NCI-H1417 (cell line): ENCODE measurements around the gene MXD3.
"Not testable (repeated sequence)": the region's sequence is repeated elsewhere in the genome, so short reads cannot be mapped to it uniquely, and the experiment has no call there.

Experiments
- DNase-seq, 3 experiments: peaks; one replicate each; lab custom pipeline; 2025; lab: John Stamatoyannopoulos, UW

The MXD3 gene

DNA sequence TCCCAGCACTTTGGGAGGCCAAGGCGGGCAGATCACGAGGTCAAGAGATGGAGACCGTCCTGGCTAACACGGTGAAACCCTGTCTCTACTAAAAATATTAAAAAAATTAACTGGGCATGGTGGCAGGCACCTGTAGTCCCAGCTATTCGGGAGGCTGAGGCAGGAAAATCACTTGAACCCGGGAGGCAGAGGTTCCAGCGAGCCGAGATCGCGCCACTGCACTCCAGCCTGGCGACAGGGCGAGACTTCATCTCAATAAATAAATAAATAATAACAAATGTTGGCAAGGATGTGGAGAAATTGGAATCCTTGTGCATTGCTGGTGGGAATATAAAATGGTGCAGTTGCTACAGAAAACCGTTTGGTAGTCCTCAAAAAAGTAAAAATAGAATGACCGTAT is 31.3 kb upstream of the MXD3 start:
- not testable (repeated sequence) for DNase-seq

DNA sequence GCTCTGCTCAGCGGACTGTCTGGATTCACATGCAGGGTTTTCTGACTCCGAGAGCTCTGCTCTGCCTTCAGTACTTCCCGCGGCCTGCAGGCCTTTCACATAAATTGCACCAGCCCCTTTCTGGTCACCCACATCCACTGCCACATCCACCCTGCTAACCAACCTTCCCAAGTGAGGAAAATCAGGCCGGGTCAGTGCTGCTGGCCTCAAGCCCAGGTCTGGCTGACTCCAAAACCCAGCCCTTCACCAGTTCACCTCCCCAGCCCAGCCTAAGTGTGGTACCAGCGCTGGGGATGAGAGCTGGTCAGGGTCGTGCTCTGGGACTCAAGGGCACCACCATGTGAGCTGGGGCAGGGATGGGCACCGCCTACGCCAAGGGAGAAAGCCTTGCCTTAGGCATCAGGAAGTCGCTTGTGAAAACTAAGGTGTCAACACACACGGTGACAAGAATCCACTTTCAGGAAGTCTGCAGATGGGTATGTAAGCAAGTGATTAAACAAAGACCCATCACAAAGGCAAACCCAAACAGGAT is 27.5 kb upstream of the MXD3 start:
- peak in 1 of 3 experiments; percentile 8 for DNase-seq

GRCh38 chr5:177338251-177339106 is 26.8 kb upstream of the MXD3 start:
- no peak for DNase-seq

DNA sequence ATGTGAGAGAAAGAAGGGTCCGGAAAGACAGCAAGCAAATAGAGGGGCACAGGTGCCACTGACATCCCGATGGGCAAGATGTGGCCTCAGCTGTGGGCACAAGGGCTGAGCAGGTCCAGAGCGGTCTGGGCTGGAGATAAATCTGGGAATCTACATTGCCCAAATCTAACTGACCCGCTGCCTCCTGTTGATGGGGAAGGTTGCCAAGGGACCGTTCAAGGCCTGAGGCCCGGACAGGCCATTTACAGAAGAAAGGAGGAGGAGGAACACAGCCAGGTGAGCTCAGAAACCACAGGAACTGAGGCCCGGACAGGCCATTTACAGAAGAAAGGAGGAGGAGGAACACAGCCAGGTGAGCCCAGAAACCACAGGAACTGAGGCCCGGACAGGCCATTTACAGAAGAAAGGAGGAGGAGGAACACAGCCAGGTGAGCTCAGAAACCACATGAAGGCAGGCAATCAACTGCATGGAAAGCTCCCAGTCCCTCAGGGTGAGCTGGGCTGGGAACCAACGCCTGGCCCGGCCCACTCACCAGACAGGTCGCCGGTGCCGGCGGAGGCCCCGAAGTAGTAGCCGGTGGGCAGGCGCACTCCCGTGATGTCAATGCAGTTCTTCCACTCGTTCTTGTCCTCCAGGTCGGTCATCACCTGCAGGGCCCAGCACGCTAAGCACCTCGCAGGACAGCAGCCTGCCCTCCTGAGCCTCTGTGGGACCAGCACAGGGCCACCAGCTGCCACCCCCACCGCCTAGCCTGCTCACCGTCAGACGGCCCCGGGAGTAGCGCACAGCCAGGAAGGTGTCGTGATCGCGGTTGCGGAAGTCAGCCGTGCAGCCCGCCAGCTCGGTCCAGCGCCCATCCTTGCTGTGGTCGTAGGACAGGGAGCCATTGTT is 25.2 kb upstream of the MXD3 start:
- no peak for DNase-seq

DNA sequence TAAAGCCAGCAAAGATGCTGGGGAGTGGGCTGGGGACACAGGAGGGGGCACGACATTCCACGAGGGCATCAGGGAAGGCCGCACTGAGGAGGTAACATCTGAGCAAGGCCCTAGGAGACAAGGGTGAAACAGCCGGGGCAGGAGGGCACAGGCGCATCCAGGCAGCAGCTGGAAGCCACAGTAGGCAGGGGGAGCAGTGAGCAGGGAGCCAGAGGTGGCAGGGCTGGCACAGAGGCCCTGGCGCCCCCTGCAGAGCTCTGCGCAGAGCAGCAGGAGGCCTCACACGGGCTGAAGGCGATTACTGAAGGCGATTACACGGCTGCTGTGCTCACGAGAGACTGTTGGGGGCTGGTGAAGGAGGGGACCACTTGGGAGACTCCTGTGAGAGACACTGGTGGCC is 24.4 kb upstream of the MXD3 start:
- peak in 1 of 3 experiments; percentile 11 for DNase-seq

GRCh38 chr5:177335701-177336065 is 24.0 kb upstream of the MXD3 start:
- DNase-seq, result no peak

GRCh38 chr5:177334781-177335700 is 23.3 kb upstream of the MXD3 start:
- DNase-seq, result no peak

DNA sequence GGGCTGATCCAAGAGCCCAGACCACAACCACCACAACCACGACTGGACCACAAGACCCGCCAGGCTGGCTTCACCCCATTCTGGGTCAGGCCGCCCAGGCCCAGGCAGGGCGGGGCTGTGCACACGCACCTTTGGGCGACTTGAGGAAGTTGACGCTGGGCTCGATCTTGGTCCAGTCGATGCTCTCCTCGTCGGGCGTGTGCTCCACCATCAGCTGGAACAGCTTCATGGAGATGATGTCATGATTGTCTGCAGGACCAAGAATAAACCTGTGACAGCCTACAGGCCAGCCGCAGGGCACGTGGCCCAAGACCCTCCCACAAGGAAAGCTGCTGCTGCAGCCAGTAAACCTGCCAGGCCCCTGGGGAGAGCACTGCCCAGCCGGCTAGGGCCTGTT is 22.5 kb upstream of the MXD3 start:
- no peak for DNase-seq

DNA sequence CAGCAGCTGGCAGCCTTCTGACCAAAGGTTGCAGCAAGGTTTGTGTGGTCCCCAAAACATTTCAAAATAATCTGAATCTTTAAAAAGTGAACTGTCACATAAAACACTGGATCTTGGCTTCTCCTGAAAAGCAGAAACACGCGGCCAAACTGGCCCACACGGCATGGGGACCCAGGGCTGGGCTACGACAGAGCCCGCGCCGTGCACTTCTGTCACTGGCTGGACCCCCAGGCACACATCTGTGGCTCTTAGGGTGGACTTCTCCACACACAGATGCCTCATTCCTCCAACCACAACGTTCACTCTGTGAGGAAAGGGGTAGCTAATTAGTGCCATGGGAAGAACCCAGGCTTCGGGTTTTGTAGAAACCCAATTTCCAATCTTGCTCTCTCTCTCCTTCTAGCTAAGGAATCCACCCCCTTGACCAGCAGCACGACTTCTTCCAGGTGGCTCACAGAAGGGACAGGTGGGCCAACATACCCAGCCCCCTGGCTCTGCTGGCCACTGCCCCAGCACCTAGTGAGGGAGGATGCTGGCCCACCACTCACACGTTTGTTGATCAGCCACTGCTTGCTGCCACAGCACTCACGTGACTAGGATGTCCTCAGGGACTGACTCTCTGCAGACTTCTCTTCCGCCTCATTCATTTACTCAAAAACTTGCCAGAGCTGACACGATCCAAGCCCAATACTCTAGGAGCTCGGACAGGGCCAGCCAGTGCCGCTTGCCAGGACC is 21.9 kb upstream of the MXD3 start:
- DNase-seq, result no peak

GRCh38 chr5:177332896-177333260 is 21.2 kb upstream of the MXD3 start:
- DNase-seq, result no peak

- no peak for DNase-seq
Observed at GRCh38 chr5:177332031-177332895, 20.6 kb upstream of the MXD3 start.

GRCh38 chr5:177330991-177331842 is 19.5 kb upstream of the MXD3 start:
- no peak for DNase-seq

GRCh38 chr5:177329883-177330282 is 18.2 kb upstream of the MXD3 start:
- DNase-seq, result peak in 1 of 3 experiments; percentile 35

GRCh38 chr5:177328545-177329231 is 17.0 kb upstream of the MXD3 start:
- no peak for DNase-seq

GRCh38 chr5:177327539-177328522 is 16.1 kb upstream of the MXD3 start:
- DNase-seq, result no peak

DNA sequence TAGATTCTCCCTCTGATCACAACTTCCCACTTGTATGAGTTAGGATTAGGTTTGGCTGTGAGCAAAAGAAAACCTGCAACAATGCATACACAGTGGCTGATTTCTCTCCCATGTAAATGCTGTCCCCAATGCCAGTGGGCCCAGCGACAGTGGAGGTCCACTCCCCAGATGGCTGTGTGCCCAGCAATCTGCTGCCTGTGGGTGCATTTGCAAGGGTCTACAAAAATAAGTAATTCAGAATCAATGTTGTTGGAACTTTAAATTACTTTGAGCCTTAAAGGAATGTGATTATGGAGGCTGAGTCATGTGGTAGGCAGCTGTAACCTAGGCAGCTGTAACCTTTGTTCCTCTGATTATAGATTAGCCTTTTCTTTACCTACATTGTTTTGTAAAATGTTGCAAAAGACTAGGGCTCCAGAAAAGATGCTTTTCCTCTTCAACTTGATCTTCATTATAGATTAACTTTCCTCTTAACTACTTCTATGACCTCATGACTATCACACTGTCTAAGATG is 14.2 kb upstream of the MXD3 start:
- no peak for DNase-seq

- no peak for DNase-seq
Observed at GRCh38 chr5:177320879-177321278, 9.2 kb upstream of the MXD3 start.
